Fibroblast of skin of scalp (primary cell): ENCODE data around the gene MRPL22. TPM values are rescaled to one million over a fixed set of nuclear protein-coding genes. Genes with fewer than 3 reads are reported as not detected.
"Not testable (repeated sequence)": the region's sequence is repeated elsewhere in the genome, so short reads cannot be mapped to it uniquely, and the experiment has no call there.

Source experiments
- DNase-seq: peaks from one replicate; pipeline ENCODE4 v3.0.0-alpha.2; 2013
- polyA plus RNA-seq, 2 experiments: library from polyadenylated mRNA; unstranded; fragments of 120-200 nt; gene quantifications; one replicate each; pipeline ENCODE4 v1.2.1, GENCODE V29; 2013; ENCODE audit not compliant: insufficient read length in 2 of 2

Gene MRPL22
- polyA plus RNA-seq (2013, experiment 1 of 2; ENCODE audit: insufficient read length): 40.0 TPM
- polyA plus RNA-seq (2013, experiment 2 of 2; ENCODE audit: insufficient read length): 35.0 TPM

- DNase-seq: peak; percentile 92
Measured at GRCh38 chr5:154940772-154941620, at the start of gene MRPL22. Gene MRPL22, plus strand, starts transcription at chr5:154941073. Its CDS starts 38 bp downstream, at chr5:154941111.

- DNase-seq: no peak
Measured at GRCh38 chr5:154892369-154892771, 48.5 kb upstream of the MRPL22 start.

DNA sequence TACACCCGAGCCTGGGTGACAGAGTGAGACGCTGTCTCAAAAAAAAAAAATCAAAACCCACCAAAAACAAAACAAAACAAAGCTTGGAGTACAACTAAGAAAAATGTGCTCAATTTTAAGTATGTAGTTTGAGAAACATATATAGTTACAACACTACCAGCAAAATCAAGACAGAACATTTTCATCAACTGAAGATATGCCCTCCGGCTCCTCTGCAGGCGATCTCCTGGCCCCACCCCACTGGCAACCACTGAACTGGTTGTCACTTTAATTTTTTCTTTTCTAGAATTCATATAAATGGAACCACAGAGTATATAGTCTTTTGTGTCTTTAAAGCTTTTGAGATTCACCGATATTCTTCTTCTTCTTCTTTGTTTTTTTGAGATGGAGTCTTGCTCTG, 47.5 kb upstream of the MRPL22 start:
- no peak for DNase-seq

- DNase-seq: no peak
Measured at GRCh38 chr5:154895606-154896561, 45.0 kb upstream of the MRPL22 start.

DNA sequence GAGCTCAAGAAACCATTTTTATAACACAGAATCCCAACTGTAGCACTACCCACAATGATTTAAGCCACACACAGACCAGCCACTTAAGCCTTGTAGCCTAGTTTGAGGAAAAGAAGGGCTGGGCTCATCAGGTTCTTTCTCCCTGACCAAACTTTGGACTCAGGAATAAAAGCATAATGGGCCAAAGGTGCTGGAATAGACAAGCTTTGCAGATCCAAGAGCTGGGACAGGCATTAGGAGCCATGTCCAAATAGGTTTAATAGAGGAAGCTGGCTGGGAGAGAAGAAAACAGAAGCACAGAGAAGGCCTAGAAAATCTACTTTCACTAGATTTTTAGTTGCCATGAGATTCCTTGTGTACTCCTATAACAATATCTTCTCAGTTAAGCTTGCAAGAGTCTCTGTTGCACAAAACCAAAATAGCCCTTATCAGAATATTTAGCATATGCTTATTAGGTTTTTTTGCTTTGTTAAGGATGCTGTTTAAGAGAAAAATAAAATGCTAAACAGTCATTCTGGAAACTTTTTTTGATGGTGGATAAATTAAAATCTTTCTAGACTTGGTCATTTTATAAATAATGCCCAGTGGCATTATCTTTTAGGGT, 44.2 kb upstream of the MRPL22 start:
- DNase-seq: no peak

- DNase-seq: no peak
Measured at GRCh38 chr5:154898210-154898609, 42.7 kb upstream of the MRPL22 start.

DNA sequence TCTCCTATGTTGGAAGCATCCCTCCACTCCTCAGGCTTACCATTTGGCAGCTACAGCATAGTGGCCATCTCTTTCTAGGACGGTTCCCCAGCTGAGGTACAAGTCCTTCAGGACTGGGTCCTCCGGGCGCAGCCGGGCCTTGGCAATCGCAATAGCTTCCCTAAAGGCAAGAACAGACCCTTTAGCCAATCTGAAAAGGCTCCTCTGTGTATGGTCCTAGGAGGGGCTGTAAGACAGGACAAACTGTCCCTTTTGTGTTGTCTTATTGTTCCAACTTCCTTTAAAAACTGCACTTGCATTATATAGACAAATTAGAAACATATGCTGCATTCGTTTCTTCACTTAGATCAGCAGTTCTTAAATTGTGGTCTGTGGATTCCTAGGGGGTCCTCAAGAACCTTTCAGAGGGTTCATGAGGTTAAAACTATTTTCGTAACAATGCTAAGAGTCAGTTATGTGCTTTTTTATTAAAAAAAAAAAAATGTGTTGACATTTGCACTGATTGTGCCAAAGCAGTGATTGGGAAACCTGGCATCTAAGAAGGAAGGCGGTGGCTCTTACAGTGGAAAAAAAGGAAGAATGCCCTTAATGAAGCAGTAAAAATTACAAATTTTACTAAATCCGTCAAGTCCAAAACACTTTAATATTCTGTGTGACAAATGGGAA, 41.6 kb upstream of the MRPL22 start:
- DNase-seq: peak; percentile 31

- DNase-seq: no peak
Measured at GRCh38 chr5:154900066-154900465, 40.8 kb upstream of the MRPL22 start.

- DNase-seq: peak; percentile 22
Measured at GRCh38 chr5:154901276-154901675, 39.6 kb upstream of the MRPL22 start.

GRCh38 chr5:154901913-154902312, 39.0 kb upstream of the MRPL22 start:
- DNase-seq: no peak

- DNase-seq: not testable (repeated sequence)
Measured at GRCh38 chr5:154905601-154906000, 35.3 kb upstream of the MRPL22 start.

- no peak for DNase-seq
Measured at GRCh38 chr5:154916874-154917273, 24.0 kb upstream of the MRPL22 start.

GRCh38 chr5:154917757-154918156, 23.1 kb upstream of the MRPL22 start:
- DNase-seq: no peak

GRCh38 chr5:154923441-154924430, 17.1 kb upstream of the MRPL22 start:
- no peak for DNase-seq

DNA sequence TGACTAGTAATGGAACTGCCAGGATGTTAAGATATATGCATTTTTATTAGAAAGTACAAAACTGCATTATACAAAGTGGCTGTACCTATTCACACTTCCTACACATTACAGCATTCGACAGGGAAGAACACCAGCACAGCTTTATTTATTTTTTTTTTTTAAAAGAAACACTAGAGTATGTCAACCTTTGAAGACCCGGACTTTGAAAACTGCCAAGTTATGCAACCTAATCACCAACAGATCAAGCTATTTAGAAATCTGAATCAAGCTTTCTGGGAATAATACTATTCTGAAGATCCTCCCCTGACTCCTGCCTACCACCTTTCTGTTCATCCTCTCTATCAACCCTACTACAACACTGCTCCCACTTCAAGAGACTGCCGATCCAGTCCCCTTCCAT, 7.3 kb upstream of the MRPL22 start:
- DNase-seq: no peak

GRCh38 chr5:154934881-154935280, 6.0 kb upstream of the MRPL22 start:
- DNase-seq: no peak

DNA sequence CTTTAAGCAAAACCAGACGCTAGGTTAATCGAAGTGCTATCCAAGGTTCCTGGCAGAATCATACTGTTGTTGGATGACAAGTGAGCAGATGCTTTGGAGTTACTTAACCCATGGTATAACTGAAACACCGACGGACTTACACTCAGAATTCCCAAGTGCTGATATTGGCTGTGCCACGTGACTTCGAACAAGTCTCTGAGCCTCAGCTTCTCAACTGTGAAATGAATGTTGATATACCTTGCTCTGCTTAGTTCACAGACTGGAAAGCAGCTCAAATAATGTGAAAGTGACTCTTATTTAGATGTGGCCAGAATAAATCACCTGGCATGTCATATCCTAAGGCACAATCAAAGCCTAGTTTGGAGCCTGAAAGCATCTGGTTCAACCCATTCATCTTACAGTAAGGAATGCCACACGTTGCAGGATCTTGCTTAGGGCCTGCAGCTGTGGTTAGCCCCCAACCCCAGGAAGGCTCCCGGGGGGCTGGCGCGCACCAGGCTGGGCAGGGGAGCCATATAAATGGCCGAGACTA, 3.6 kb upstream of the MRPL22 start:
- DNase-seq: no peak

GRCh38 chr5:154937718-154938466, 3.0 kb upstream of the MRPL22 start, which contains the start of gene GEMIN5:
Gene GEMIN5, minus strand, starts transcription at chr5:154938211. Its CDS starts 78 bp downstream, at chr5:154938133.
- DNase-seq: peak; percentile 83

DNA sequence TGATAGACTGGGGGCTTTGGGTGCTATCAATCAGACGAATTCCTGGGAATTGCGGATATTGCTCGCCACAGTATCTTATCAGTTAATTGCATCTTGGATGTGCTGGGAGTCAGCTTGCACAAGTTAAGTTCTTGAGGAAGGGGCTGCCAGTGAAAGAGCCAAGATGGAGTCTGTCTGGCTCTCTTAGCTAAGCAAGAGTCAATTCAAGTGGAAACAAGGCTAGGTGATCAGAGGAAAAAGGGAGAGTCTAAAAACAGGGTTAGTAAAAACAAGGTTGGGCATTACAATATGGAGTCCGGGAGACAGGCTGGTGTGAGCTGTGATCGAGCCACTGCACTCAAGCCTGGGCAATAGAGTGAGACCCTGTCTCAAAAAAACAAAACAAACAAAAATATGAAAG, 1.5 kb upstream of the MRPL22 start:
- not testable (repeated sequence) for DNase-seq

- DNase-seq: no peak
Measured at GRCh38 chr5:154940375-154940771, 500 bp upstream of the MRPL22 start.
